B cell (primary cell): ENCODE results near the gene TFEC. TPM values are rescaled to one million over a fixed set of nuclear protein-coding genes. Genes with fewer than 3 reads are reported as not detected.

ENCODE experiments used
- ATAC-seq: fragments of 200-7000 bp; cut with Tn5 transposase; one replicate; pipeline ENCODE4 v1.10.0; 2021; ENCODE audit warnings: low read depth, mild to moderate bottlenecking, moderate number of reproducible peaks, moderate library complexity
- CTCF ChIA-PET: fragments of 350-600 bp; sonication (Branson Sonifier 250); formaldehyde crosslinking; loops from one replicate; lab custom pipeline; 2021; ENCODE audit warnings: antibody characterized with exemption, inconsistent platforms; lab: Charles Lee
- POLR2A ChIA-PET: fragments of 350-600 bp; sonication (Branson Sonifier 250); formaldehyde crosslinking; loops from one replicate; lab custom pipeline; 2021; ENCODE audit warnings: antibody characterized with exemption; lab: Charles Lee
- DNase-seq: peaks from one replicate; pipeline ENCODE4 v3.0.0; 2013
- H2AFZ ChIP-seq: 2 replicates; pipeline ENCODE4 v1.6.1; 2012; ENCODE audit warnings: mild to moderate bottlenecking, low read depth, low read length; ENCODE audit not compliant: insufficient read depth, poor library complexity, severe bottlenecking
- H3K27ac ChIP-seq, 2 donors: 1 replicate in 1 of 2; 2 replicates in 1 of 2; pipeline ENCODE4 v1.5.1; 2012 to 2013; ENCODE audit warnings: low read length in 2 of 2, mild to moderate bottlenecking in 2 of 2, moderate library complexity in 1 of 2
- H3K27me3 ChIP-seq, 4 experiments: fragments of 200-600 bp in 1 of 4; sonication (generic) in 1 of 4; replicated peaks in 1 of 4; 1 replicate in 2 of 4; 2 replicates in 2 of 4; pipeline versions ENCODE4 v1.6.1 to v1.7.0; 2013 to 2016; ENCODE audit warnings: low read length in 3 of 4, mild to moderate bottlenecking in 2 of 4, mixed read lengths in 1 of 4, moderate library complexity in 1 of 4; ENCODE audit not compliant: insufficient read depth in 4 of 4, control insufficient read depth in 3 of 4; ENCODE audit errors: control extremely low read depth in 1 of 4
- H3K36me3 ChIP-seq, 2 experiments: replicated peaks in 1 of 2; 1 replicate in 1 of 2; 2 replicates in 1 of 2; pipeline versions ENCODE4 v1.6.1 to v1.7.1; 2013; ENCODE audit warnings: low read length in 1 of 2; ENCODE audit not compliant: insufficient read depth in 2 of 2, control insufficient read depth in 1 of 2; ENCODE audit errors: control extremely low read depth in 1 of 2, extremely low read depth in 1 of 2
- H3K4me1 ChIP-seq, 2 donors: fragments of 200-600 bp in 1 of 2; sonication (generic) in 1 of 2; 1 replicate in 1 of 2; 2 replicates in 1 of 2; pipeline versions ENCODE4 v1.5.1 to v1.6.1; 2013 to 2017; ENCODE audit warnings: low read length in 2 of 2; ENCODE audit not compliant: control insufficient read depth in 2 of 2, insufficient read depth in 2 of 2
- H3K4me2 ChIP-seq: replicated peaks from 2 replicates; pipeline ENCODE3; 2012; ENCODE audit warnings: mild to moderate bottlenecking, low read depth, low read length; ENCODE audit not compliant: poor library complexity, severe bottlenecking
- H3K4me3 ChIP-seq, 5 experiments: fragments of 200-600 bp in 1 of 5; sonication (generic) in 1 of 5; 1 replicate in 3 of 5; 2 replicates in 2 of 5; pipeline versions ENCODE4 v1.5.1 to v1.7.0; 2011 to 2016; ENCODE audit warnings: low read length in 4 of 5, mild to moderate bottlenecking in 4 of 5, low read depth in 2 of 5, control low read depth in 1 of 5, moderate library complexity in 1 of 5; ENCODE audit not compliant: insufficient read depth in 1 of 5; ENCODE audit errors: control extremely low read depth in 1 of 5, extremely low read depth in 1 of 5
- H3K79me2 ChIP-seq: fragments of 200-600 bp; sonication (generic); one replicate; pipeline ENCODE4 v1.6.0; 2016; ENCODE audit warnings: low read length; ENCODE audit not compliant: control insufficient read depth, insufficient read depth
- H3K9ac ChIP-seq: fragments of 200-600 bp; sonication (generic); 2 replicates; pipeline ENCODE4 v1.6.1; 2017; ENCODE audit warnings: mild to moderate bottlenecking, low read length, moderate library complexity
- H3K9me3 ChIP-seq, 3 donors: one replicate each; pipeline versions ENCODE4 v1.6.1 to v1.7.1; 2013; ENCODE audit warnings: low read length in 2 of 3; ENCODE audit not compliant: control insufficient read depth in 2 of 3, insufficient read depth in 1 of 3; ENCODE audit errors: control extremely low read depth in 1 of 3
- H4K20me1 ChIP-seq: 2 replicates; pipeline ENCODE4 v1.6.0; 2012; ENCODE audit warnings: mild to moderate bottlenecking, low read length; ENCODE audit not compliant: insufficient read depth, control insufficient read depth, poor library complexity, severe bottlenecking
- H3K27ac Mint-ChIP-seq: one replicate; pipeline ENCODE4 v1.8.0; 2021; ENCODE audit warnings: mixed read lengths
- H3K27me3 Mint-ChIP-seq: one replicate; pipeline ENCODE4 v1.8.0; 2021; ENCODE audit warnings: mixed read lengths
- H3K4me1 Mint-ChIP-seq: one replicate; pipeline ENCODE4 v1.8.0; 2021; ENCODE audit warnings: mixed read lengths
- H3K4me3 Mint-ChIP-seq: one replicate; pipeline ENCODE4 v1.8.0; 2021; ENCODE audit warnings: mixed read lengths
- H3K9me3 Mint-ChIP-seq: one replicate; pipeline ENCODE4 v1.8.0; 2022; ENCODE audit warnings: mixed read lengths; ENCODE audit not compliant: insufficient read depth
- EZH2 ChIP-seq: IDR thresholded peaks from 2 replicates; pipeline ENCODE4 v1.6.1; 2012; ENCODE audit warnings: borderline replicate concordance, low read depth, mild to moderate bottlenecking, moderate library complexity, low read length; ENCODE audit not compliant: insufficient read depth, poor library complexity, severe bottlenecking
- WGBS: methylation state at CpG from one replicate; pipeline ENCODE4 v1.1.5; 2013; ENCODE audit warnings: missing lambda C conversion rate; ENCODE audit not compliant: insufficient coverage; 5-methylcytosine and 5-hydroxymethylcytosine counted together
- intact Hi-C: fragments of 100-400 bp; cut with micrococcal nuclease; formaldehyde crosslinking; loops from one replicate; pipeline ENCODE4 v1.10.0; 2022
- polyA plus RNA-seq: library from polyadenylated mRNA; depleted of rRNA; stranded (reverse); fragments of >200 nt; gene quantifications from 2 replicates; pipeline ENCODE4 v1.2.3, GENCODE V29; 2012
- total RNA-seq, 2 donors: library from RNA; stranded (reverse); fragments of 120-200 nt in 1 of 2; gene quantifications; 1 replicate in 1 of 2; 2 replicates in 1 of 2; pipeline versions ENCODE4 v1.2.3 to v1.2.4, GENCODE V29; 2013 to 2022
- TF ChIP-seq, protein P1 (sequence below): fragments of 200-600 bp; IDR thresholded peaks from one replicate; pipeline ENCODE4 v1.8.0; 2022; ENCODE audit warnings: antibody characterized with exemption, mild to moderate bottlenecking

Gene TFEC
- total and polyA plus RNA-seq, 2 donors (not counting 1 experiment from before 2014, with no cell fraction given) = 17.3 to 36.3 TPM

DNA sequence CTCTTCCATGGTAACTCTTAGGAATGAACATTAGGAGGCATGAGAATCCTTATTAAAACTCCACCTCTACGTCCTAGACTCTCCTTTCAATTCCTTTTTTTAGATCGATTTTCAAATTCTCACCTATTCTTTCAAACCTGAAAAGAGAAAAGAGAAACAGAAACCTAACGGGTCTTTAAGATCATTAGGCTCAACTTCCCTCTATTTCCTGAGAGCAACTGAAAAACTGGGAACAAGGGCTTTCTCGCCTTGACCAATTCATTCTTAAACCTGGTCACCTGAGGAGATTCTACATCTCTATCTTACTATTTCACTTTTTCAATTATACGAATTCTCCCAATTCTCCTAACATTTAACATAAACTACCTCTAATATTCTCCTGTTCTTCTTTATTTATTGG is 2.8 kb downstream of the TFEC start:
- H3K27me3 ChIP-seq = no peaks in the 10 kb centered on the region
- H3K4me1 Mint-ChIP-seq = peaks cover 27% of the 10 kb centered on the region
- H2AFZ ChIP-seq = no peak overlapping the region
- TF ChIP-seq, protein P1, sequence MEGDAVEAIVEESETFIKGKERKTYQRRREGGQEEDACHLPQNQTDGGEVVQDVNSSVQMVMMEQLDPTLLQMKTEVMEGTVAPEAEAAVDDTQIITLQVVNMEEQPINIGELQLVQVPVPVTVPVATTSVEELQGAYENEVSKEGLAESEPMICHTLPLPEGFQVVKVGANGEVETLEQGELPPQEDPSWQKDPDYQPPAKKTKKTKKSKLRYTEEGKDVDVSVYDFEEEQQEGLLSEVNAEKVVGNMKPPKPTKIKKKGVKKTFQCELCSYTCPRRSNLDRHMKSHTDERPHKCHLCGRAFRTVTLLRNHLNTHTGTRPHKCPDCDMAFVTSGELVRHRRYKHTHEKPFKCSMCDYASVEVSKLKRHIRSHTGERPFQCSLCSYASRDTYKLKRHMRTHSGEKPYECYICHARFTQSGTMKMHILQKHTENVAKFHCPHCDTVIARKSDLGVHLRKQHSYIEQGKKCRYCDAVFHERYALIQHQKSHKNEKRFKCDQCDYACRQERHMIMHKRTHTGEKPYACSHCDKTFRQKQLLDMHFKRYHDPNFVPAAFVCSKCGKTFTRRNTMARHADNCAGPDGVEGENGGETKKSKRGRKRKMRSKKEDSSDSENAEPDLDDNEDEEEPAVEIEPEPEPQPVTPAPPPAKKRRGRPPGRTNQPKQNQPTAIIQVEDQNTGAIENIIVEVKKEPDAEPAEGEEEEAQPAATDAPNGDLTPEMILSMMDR = no peak
- TF ChIP-seq EZH2 = no peak
- H3K36me3 ChIP-seq = no peaks in the 10 kb centered on the region
- no peaks in the 10 kb centered on the region for H4K20me1 ChIP-seq
- no peak overlapping the region for H3K27ac Mint-ChIP-seq
- H3K4me3 Mint-ChIP-seq = no peak overlapping the region
- no peak overlapping the region for H3K4me2 ChIP-seq
- WGBS = 23% methylated on average over 4 of the region's 5 CpGs
- DNase-seq (no peak), ATAC-seq (no peak)
- H3K27me3 Mint-ChIP-seq = no peaks in the 10 kb centered on the region
- POLR2A ChIA-PET = no interaction called here
- H3K27ac ChIP-seq = no peak overlapping the region
- H3K4me3 ChIP-seq = no peak overlapping the region
- H3K9me3 ChIP-seq = no peaks in the 10 kb centered on the region
- peaks cover 0 to 4% of the 10 kb centered on the region in 2 donors for H3K4me1 ChIP-seq
- CTCF ChIA-PET = no interaction called here
- intact Hi-C loops = no loop called here
- H3K79me2 ChIP-seq = no peaks in the 10 kb centered on the region
- no peak overlapping the region for H3K9ac ChIP-seq
- H3K9me3 Mint-ChIP-seq = no peaks in the 10 kb centered on the region

DNA sequence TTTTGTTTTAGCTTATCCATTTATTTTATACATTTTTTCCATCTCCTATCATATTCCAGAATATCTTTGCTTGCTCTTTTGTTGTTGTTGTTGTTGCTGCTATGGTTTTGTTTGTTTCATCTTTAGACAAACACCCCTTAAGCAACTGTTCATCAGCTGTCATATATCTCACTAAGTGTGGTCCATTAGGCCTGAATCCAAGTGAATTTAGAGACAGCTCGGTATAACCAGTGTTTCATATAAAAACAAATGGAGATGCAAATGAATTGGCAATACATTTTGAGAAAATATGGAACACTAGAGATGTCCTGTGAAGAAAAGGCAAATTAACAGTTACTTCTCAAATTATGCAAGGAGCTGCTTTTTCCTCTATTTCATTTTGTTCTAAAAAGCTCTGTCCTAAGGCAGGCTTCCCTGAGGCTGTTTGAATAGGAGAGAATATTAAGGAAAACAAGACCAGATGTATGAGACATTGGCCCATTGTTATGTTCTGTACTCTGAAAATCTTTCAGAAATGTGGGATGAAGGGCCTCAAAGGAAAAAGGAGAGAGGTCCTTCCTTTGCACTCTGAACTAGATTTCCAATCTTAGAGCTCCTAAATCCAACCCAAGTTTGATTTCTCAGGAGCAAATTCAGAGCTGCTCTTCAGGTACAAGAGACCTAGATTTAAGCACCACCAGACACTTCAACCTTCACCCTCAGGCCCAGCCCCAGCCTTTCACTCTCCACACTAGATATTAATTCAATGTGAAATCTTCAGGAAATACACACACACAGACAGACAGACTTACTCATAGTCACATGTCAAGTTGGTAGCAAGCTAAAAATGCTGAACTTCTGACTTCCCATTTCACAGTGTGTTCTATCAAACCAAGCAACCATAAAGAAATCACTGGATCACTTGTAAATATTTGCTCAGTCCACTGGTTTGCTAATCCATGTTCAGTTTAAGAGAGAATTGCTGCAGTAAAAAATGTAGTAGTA is 5.4 kb downstream of the TFEC start:
- no peaks in the 10 kb centered on the region for H4K20me1 ChIP-seq
- peaks cover 0 to 4% of the 10 kb centered on the region in 2 donors for H3K4me1 ChIP-seq
- peaks cover 26% of the 10 kb centered on the region for H3K4me1 Mint-ChIP-seq
- no peaks in the 10 kb centered on the region for H3K27me3 ChIP-seq
- H3K9me3 Mint-ChIP-seq = no peaks in the 10 kb centered on the region
- intact Hi-C loops = no loop called here
- no peak overlapping the region for H3K9ac ChIP-seq
- no peak overlapping the region for H3K27ac Mint-ChIP-seq
- H3K4me3 ChIP-seq = no peak overlapping the region
- CTCF ChIA-PET = no interaction called here
- no peak overlapping the region for H2AFZ ChIP-seq
- H3K9me3 ChIP-seq = no peaks in the 10 kb centered on the region
- no peak for TF ChIP-seq EZH2
- TF ChIP-seq, protein P1 = no peak
- no peak for DNase-seq
- H3K36me3 ChIP-seq = no peaks in the 10 kb centered on the region
- H3K4me2 ChIP-seq = no peak overlapping the region
- POLR2A ChIA-PET = no interaction called here
- H3K4me3 Mint-ChIP-seq = no peak overlapping the region
- no peak for ATAC-seq
- H3K79me2 ChIP-seq = no peaks in the 10 kb centered on the region
- no peak overlapping the region for H3K27ac ChIP-seq
- H3K27me3 Mint-ChIP-seq = no peaks in the 10 kb centered on the region
- no CpG with 5 or more reads among the region's 1 CpG for WGBS
